K562 (cell line): ENCODE measurements around the gene STMP1. TPM values are rescaled to one million over a fixed set of nuclear protein-coding genes. Genes with fewer than 3 reads are reported as not detected.

ENCODE experiments used
- ARHGAP35 ChIP-seq: fragments of 450-650 bp; IDR thresholded peaks from 2 replicates; pipeline ENCODE4 v1.6.1; 2018; ENCODE audit not compliant: partially characterized antibody
- MAFK ChIP-seq: IDR thresholded peaks from 2 replicates; pipeline ENCODE4 v1.6.1; 2011; ENCODE audit warnings: low read length, improper control_type of control experiment
- MEIS2 ChIP-seq: fragments of 450-650 bp; IDR thresholded peaks from 2 replicates; pipeline ENCODE4 v1.6.1; 2014; ENCODE audit warnings: mild to moderate bottlenecking; ENCODE audit not compliant: partially characterized antibody
- NCOR1 ChIP-seq: fragments of 450-650 bp; IDR thresholded peaks from 2 replicates; pipeline ENCODE4 v1.6.1; 2016; ENCODE audit warnings: mild to moderate bottlenecking, moderate library complexity
- PRMT5 ChIP-seq: sonication (generic); formaldehyde crosslinking; IDR thresholded peaks from 2 replicates; pipeline ENCODE4 v1.5.0; 2020; ENCODE audit warnings: missing genetic modification reagents
- RBBP5 ChIP-seq: fragments of 200-600 bp; sonication (generic); IDR thresholded peaks from 2 replicates; pipeline ENCODE4 v1.6.1; 2012; ENCODE audit warnings: borderline replicate concordance, mild to moderate bottlenecking, low read length, control low read depth, inconsistent platforms; ENCODE audit not compliant: insufficient read depth, poor library complexity, severe bottlenecking
- RFX7 ChIP-seq: fragments of 250-450 bp; sonication (Bioruptor Pico); IDR thresholded peaks from 2 replicates; pipeline ENCODE4 v1.5.1; 2021; ENCODE audit warnings: mild to moderate bottlenecking
- RHOXF2B ChIP-seq: fragments of 250-450 bp; sonication (Bioruptor Pico); conservative IDR thresholded peaks from 2 replicates; pipeline ENCODE4 v1.5.1; 2021
- SMARCE1 ChIP-seq: fragments of 450-650 bp; IDR thresholded peaks from 2 replicates; pipeline ENCODE4 v1.7.1; 2016; ENCODE audit warnings: mild to moderate bottlenecking
- SPI1 ChIP-seq: IDR thresholded peaks from 2 replicates; pipeline ENCODE4 v1.6.1; 2011; ENCODE audit warnings: low read depth, low read length, control low read depth, borderline replicate concordance
- ZNF143 ChIP-seq: sonication (generic); formaldehyde crosslinking; IDR thresholded peaks from 2 replicates; pipeline ENCODE4 v1.9.0; 2022; ENCODE audit warnings: mild to moderate bottlenecking, missing genetic modification reagents
- ZNF384 ChIP-seq: IDR thresholded peaks from 2 replicates; pipeline ENCODE4 v1.6.1; 2012; ENCODE audit warnings: low read depth, low read length, improper control_type of control experiment
- ZNF778 ChIP-seq: fragments of 450-650 bp; formaldehyde crosslinking; IDR thresholded peaks from 2 replicates; pipeline ENCODE4 v1.4.0; 2020; ENCODE audit warnings: mild to moderate bottlenecking, moderate library complexity
- polyA plus RNA-seq, 8 experiments: library from polyadenylated mRNA; depleted of rRNA in 4 of 8; stranded (reverse) in 5 of 8; unstranded in 3 of 8; fragments of >200 nt; fragmentation: Nextera tagmentation in 2 of 8; fragmentation: Illumina TruSeq in 1 of 8; extraction: Ambion mirVana in 2 of 8; extraction: Trizol in 1 of 8; gene quantifications; 2 replicates each; pipeline versions ENCODE4 v1.2.1 to v1.2.3, GENCODE V29; 2011 to 2014; ENCODE audit warnings: inconsistent platforms in 1 of 8, missing spikeins in 1 of 8
- total RNA-seq, 7 experiments: library from RNA; depleted of rRNA in 6 of 7; stranded (reverse); fragments of >200 nt in 6 of 7; fragmentation: Illumina TruSeq in 2 of 7; extraction: Trizol in 2 of 7; gene quantifications; 2 replicates each; pipeline versions ENCODE4 v1.2.1 to v1.2.3, GENCODE V29; 2011 to 2021; ENCODE audit warnings: low replicate concordance in 1 of 7
- TF ChIP-seq, protein P1 (sequence below), 2 experiments: fragments of 450-650 bp; IDR thresholded peaks; 2 replicates each; pipeline ENCODE4 v1.6.1; 2018; ENCODE audit warnings: mild to moderate bottlenecking in 2 of 2, low read depth in 1 of 2; ENCODE audit not compliant: partially characterized antibody in 2 of 2
- TF ChIP-seq, protein P2 (sequence below), 2 experiments: fragments of 150-350 bp in 1 of 2; IDR thresholded peaks; 2 replicates each; pipeline ENCODE4 v1.6.1; 2012 to 2016; ENCODE audit warnings: low read depth in 2 of 2, low read length in 2 of 2, mild to moderate bottlenecking in 1 of 2, moderate library complexity in 1 of 2
- TF ChIP-seq, protein P3 (sequence below), 2 experiments: fragments of 250-450 bp in 1 of 2; fragments of 450-650 bp in 1 of 2; sonication (Bioruptor Pico) in 1 of 2; IDR thresholded peaks; 2 replicates each; pipeline versions ENCODE4 v1.6.1 to v1.8.0; 2016 to 2021; ENCODE audit warnings: mild to moderate bottlenecking in 2 of 2, moderate library complexity in 2 of 2, missing compliant biosample characterization in 1 of 2, missing genetic modification characterization in 1 of 2
- TF ChIP-seq, protein P4 (sequence below), 2 experiments: fragments of 200-800 bp in 1 of 2; sonication (Bioruptor generic) in 1 of 2; sonication (generic) in 1 of 2; formaldehyde crosslinking in 1 of 2; IDR thresholded peaks in 1 of 2; conservative IDR thresholded peaks in 1 of 2; 2 replicates each; pipeline versions ENCODE4 v1.5.0 to v1.6.1; 2016 to 2020; ENCODE audit warnings: missing compliant biosample characterization in 1 of 2, missing genetic modification characterization in 1 of 2, missing genetic modification reagents in 1 of 2

Gene STMP1
- total and polyA plus RNA-seq, 9 of the 15 experiments (the other 6 are each of a cell fraction or from before 2014, with no cell fraction given), result 10.6 to 249 (median 56.8) TPM

DNA sequence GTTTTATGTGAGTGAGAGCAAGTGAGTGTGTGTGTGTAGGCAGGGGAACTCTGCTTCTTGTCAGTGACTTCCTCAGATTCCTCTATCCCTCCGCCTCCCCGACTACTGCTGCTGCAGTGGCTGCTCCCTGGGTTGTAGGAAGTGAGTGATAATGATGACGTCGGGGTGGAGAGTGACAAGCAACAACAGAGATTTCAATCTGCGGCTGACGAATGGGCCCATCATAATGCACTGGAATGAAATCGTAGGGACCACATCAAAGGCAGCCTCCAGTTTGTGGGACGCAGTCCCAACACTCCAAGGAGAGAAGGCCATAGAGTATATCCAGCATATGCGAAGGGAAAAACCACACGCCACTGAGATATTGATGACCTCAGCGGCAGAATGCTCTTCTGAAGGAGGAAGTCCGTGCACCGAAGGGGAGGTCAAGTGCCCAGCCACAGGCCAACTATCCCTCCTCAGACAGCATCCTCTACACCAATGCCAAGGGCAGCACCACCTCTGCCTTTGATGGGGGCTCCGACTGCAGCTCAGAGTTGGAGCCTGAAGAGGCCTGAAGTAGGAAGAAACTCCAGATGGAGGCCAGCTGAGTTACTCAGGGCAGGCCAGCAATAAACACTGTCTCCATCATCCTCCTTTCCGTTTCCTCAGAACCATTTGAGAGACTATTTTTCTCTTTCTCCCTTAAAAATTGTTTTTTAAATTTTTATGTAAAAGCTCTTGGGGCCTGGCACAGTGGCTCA lies 11.3 kb upstream of the STMP1 start (continued):
- TF ChIP-seq, protein P1, sequence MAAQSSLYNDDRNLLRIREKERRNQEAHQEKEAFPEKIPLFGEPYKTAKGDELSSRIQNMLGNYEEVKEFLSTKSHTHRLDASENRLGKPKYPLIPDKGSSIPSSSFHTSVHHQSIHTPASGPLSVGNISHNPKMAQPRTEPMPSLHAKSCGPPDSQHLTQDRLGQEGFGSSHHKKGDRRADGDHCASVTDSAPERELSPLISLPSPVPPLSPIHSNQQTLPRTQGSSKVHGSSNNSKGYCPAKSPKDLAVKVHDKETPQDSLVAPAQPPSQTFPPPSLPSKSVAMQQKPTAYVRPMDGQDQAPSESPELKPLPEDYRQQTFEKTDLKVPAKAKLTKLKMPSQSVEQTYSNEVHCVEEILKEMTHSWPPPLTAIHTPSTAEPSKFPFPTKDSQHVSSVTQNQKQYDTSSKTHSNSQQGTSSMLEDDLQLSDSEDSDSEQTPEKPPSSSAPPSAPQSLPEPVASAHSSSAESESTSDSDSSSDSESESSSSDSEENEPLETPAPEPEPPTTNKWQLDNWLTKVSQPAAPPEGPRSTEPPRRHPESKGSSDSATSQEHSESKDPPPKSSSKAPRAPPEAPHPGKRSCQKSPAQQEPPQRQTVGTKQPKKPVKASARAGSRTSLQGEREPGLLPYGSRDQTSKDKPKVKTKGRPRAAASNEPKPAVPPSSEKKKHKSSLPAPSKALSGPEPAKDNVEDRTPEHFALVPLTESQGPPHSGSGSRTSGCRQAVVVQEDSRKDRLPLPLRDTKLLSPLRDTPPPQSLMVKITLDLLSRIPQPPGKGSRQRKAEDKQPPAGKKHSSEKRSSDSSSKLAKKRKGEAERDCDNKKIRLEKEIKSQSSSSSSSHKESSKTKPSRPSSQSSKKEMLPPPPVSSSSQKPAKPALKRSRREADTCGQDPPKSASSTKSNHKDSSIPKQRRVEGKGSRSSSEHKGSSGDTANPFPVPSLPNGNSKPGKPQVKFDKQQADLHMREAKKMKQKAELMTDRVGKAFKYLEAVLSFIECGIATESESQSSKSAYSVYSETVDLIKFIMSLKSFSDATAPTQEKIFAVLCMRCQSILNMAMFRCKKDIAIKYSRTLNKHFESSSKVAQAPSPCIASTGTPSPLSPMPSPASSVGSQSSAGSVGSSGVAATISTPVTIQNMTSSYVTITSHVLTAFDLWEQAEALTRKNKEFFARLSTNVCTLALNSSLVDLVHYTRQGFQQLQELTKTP (IDR thresholded peaks at IDR 0.05; ENCODE audit: low read depth in 1 of 2, partially characterized antibody in 2 of 2), result no peak
- TF ChIP-seq NCOR1 (peak; percentile 14; the same call in 1 of the 2 replicates), ZNF143 (CRISPR knock-in tag) (peak; percentile 43; the same call in 1 of the 2 replicates), MEIS2 (peak; percentile 98), RBBP5 (peak; percentile 32), MAFK (peak; percentile 31), RHOXF2B (CRISPR knock-in tag) (0 out of 2 replicates have a peak, but pooled peaks have one; percentile 66), RFX7 (no peak), ZNF778 (CRISPR knock-in tag) (no peak), SPI1 (peak; percentile 82), ZNF384 (no peak), PRMT5 (no peak), SMARCE1 (peak; percentile 84; the same call in 1 of the 2 replicates), ARHGAP35 (no peak)
- TF ChIP-seq, protein P2, sequence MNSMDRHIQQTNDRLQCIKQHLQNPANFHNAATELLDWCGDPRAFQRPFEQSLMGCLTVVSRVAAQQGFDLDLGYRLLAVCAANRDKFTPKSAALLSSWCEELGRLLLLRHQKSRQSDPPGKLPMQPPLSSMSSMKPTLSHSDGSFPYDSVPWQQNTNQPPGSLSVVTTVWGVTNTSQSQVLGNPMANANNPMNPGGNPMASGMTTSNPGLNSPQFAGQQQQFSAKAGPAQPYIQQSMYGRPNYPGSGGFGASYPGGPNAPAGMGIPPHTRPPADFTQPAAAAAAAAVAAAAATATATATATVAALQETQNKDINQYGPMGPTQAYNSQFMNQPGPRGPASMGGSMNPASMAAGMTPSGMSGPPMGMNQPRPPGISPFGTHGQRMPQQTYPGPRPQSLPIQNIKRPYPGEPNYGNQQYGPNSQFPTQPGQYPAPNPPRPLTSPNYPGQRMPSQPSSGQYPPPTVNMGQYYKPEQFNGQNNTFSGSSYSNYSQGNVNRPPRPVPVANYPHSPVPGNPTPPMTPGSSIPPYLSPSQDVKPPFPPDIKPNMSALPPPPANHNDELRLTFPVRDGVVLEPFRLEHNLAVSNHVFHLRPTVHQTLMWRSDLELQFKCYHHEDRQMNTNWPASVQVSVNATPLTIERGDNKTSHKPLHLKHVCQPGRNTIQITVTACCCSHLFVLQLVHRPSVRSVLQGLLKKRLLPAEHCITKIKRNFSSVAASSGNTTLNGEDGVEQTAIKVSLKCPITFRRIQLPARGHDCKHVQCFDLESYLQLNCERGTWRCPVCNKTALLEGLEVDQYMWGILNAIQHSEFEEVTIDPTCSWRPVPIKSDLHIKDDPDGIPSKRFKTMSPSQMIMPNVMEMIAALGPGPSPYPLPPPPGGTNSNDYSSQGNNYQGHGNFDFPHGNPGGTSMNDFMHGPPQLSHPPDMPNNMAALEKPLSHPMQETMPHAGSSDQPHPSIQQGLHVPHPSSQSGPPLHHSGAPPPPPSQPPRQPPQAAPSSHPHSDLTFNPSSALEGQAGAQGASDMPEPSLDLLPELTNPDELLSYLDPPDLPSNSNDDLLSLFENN (IDR thresholded peaks at IDR 0.05; ENCODE audit: low read depth in 2 of 2, low read length in 2 of 2), result 0 out of 4 replicates have a peak, but pooled peaks of 1 of the 2 experiments have one; percentile 19
- TF ChIP-seq, protein P3, sequence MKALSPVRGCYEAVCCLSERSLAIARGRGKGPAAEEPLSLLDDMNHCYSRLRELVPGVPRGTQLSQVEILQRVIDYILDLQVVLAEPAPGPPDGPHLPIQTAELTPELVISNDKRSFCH (CRISPR knock-in tag; IDR thresholded peaks at IDR 0.05), result no peak
- TF ChIP-seq, protein P3 (tag; IDR thresholded peaks at IDR 0.05), result peak; percentile 71
- TF ChIP-seq, protein P4, sequence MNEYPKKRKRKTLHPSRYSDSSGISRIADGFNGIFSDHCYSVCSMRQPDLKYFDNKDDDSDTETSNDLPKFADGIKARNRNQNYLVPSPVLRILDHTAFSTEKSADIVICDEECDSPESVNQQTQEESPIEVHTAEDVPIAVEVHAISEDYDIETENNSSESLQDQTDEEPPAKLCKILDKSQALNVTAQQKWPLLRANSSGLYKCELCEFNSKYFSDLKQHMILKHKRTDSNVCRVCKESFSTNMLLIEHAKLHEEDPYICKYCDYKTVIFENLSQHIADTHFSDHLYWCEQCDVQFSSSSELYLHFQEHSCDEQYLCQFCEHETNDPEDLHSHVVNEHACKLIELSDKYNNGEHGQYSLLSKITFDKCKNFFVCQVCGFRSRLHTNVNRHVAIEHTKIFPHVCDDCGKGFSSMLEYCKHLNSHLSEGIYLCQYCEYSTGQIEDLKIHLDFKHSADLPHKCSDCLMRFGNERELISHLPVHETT (CRISPR knock-in tag; conservative IDR thresholded peaks at IDR 0.05 in 1 of 2, IDR thresholded peaks at IDR 0.05 in 1 of 2), result peak in 1 of 2 experiments; percentile 50; a peak in 1 of 4 replicates
